ENCODE measurements around the gene DAB1. TPM values are rescaled to one million over a fixed set of nuclear protein-coding genes. Genes with fewer than 3 reads are reported as not detected.

Gene DAB1
- total and polyA plus RNA-seq, 8 donors = 0.04 to 1.4 (median 0.39) TPM

- FAIRE-seq = no peak
- 53 to 66% methylated on average over 3 of the region's 3 CpGs for WGBS, 2 donors
Observed at GRCh38 chr1:57357462-57357861, 66.4 kb downstream of the DAB1 start.

GRCh38 chr1:57353654-57354053, 70.2 kb downstream of the DAB1 start:
- no peak for TF ChIP-seq CTCF (IDR thresholded peaks at IDR 0.05)
- FAIRE-seq = no peak
- Histone ChIP-seq H3K27me3 (no peaks in the 10 kb centered on the region), H3K36me3 (no peaks in the 10 kb centered on the region), H3K4me1 (no peaks in the 10 kb centered on the region), H3K27ac (no peak overlapping the region), H3K4me3 (no peak overlapping the region), H3K9me3 (no peaks in the 10 kb centered on the region)
- DNase-seq = no peak
- no peak for ATAC-seq
- WGBS, 2 donors = 65 to 75% methylated on average over 4 of the region's 4 CpGs
- intact Hi-C loops (cut with DNase I) = no loop called here

More at GRCh38 chr1:57357462-57357861, 66.4 kb downstream of the DAB1 start:
- Histone ChIP-seq H3K27me3 (no peaks in the 10 kb centered on the region), H3K4me1 (no peaks in the 10 kb centered on the region), H3K36me3 (no peaks in the 10 kb centered on the region), H3K9me3 (no peaks in the 10 kb centered on the region), H3K4me3 (no peak overlapping the region), H3K27ac (no peak overlapping the region)
- no peak for TF ChIP-seq CTCF (IDR thresholded peaks at IDR 0.05)
- intact Hi-C loops (cut with DNase I) = no loop called here
- ATAC-seq = no peak
- no peak for DNase-seq

GRCh38 chr1:57350610-57351009, 73.2 kb downstream of the DAB1 start:
- Histone ChIP-seq H3K27ac (no peak overlapping the region), H3K4me3 (no peak overlapping the region), H3K27me3 (no peaks in the 10 kb centered on the region), H3K4me1 (no peaks in the 10 kb centered on the region), H3K36me3 (no peaks in the 10 kb centered on the region), H3K9me3 (no peaks in the 10 kb centered on the region)
- ATAC-seq (no peak), FAIRE-seq (no peak), DNase-seq (no peak)
- no peak for TF ChIP-seq CTCF (IDR thresholded peaks at IDR 0.05)
- intact Hi-C loops (cut with DNase I) = no loop called here
- 56 to 81% methylated on average over 4 of the region's 4 CpGs for whole genome bisulfite sequencing, 2 donors

GRCh38 chr1:57348921-57349320, 74.9 kb downstream of the DAB1 start:
- Histone ChIP-seq H3K27ac (no peak overlapping the region), H3K27me3 (no peaks in the 10 kb centered on the region), H3K4me3 (no peak overlapping the region), H3K4me1 (no peaks in the 10 kb centered on the region), H3K36me3 (no peaks in the 10 kb centered on the region), H3K9me3 (no peaks in the 10 kb centered on the region)
- no peak for FAIRE-seq
- no peak for TF ChIP-seq CTCF (IDR thresholded peaks at IDR 0.05)
- 53 to 56% methylated on average over 1 of the region's 1 CpG for WGBS, 2 donors
- no peak for DNase-seq
- no peak for ATAC-seq
- intact Hi-C loops (cut with DNase I) = no loop called here

GRCh38 chr1:57345916-57346315, 77.9 kb downstream of the DAB1 start:
- Histone ChIP-seq H3K4me3 (no peak overlapping the region), H3K27me3 (no peaks in the 10 kb centered on the region), H3K4me1 (no peaks in the 10 kb centered on the region), H3K9me3 (no peaks in the 10 kb centered on the region), H3K36me3 (no peaks in the 10 kb centered on the region), H3K27ac (no peak overlapping the region)
- no peak for TF ChIP-seq CTCF (IDR thresholded peaks at IDR 0.05)
- ATAC-seq (no peak), DNase-seq (no peak), FAIRE-seq (no peak)
- intact Hi-C loops (cut with DNase I) = no loop called here
- 65 to 78% methylated on average over 8 of the region's 8 CpGs for WGBS, 2 donors

Data from pancreas (tissue), 10 donors.